Neutrophil (primary cell): ENCODE data around the gene ACYP2.
"Not testable (repeated sequence)": the region's sequence is repeated elsewhere in the genome, so short reads cannot be mapped to it uniquely, and the experiment has no call there.

Experiments
- H3K27ac ChIP-seq: fragments of 200-600 bp; sonication (generic); 2 replicates; pipeline ENCODE4 v1.5.1; 2016; ENCODE audit warnings: mild to moderate bottlenecking, moderate library complexity
- H3K27me3 ChIP-seq: fragments of 200-600 bp; sonication (generic); 2 replicates; pipeline ENCODE4 v1.6.0; 2016; ENCODE audit warnings: mild to moderate bottlenecking
- H3K36me3 ChIP-seq: fragments of 200-600 bp; sonication (generic); 2 replicates; pipeline ENCODE4 v1.5.1; 2017
- H3K4me1 ChIP-seq, 2 experiments: fragments of 200-600 bp in 1 of 2; sonication (generic) in 1 of 2; 1 replicate in 1 of 2; 2 replicates in 1 of 2; pipeline versions ENCODE4 v1.5.1 to v1.6.1; 2013 to 2016; ENCODE audit warnings: low read depth in 1 of 2, low read length in 1 of 2, mild to moderate bottlenecking in 1 of 2, moderate library complexity in 1 of 2; ENCODE audit not compliant: control insufficient read depth in 1 of 2, insufficient read depth in 1 of 2
- H3K4me3 ChIP-seq, 2 experiments: fragments of 200-600 bp in 1 of 2; sonication (generic) in 1 of 2; 1 replicate in 1 of 2; 2 replicates in 1 of 2; pipeline ENCODE4 v1.5.1; 2013 to 2016; ENCODE audit warnings: low read depth in 1 of 2, low read length in 1 of 2, mild to moderate bottlenecking in 1 of 2, moderate library complexity in 1 of 2
- H3K9me3 ChIP-seq: fragments of 200-600 bp; sonication (generic); 2 replicates; pipeline ENCODE4 v1.5.1; 2016
- TF ChIP-seq, protein P1 (sequence below): fragments of 200-600 bp; sonication (generic); IDR thresholded peaks from 2 replicates; pipeline ENCODE4 v1.5.1; 2016; ENCODE audit warnings: antibody characterized with exemption

Gene ACYP2

DNA sequence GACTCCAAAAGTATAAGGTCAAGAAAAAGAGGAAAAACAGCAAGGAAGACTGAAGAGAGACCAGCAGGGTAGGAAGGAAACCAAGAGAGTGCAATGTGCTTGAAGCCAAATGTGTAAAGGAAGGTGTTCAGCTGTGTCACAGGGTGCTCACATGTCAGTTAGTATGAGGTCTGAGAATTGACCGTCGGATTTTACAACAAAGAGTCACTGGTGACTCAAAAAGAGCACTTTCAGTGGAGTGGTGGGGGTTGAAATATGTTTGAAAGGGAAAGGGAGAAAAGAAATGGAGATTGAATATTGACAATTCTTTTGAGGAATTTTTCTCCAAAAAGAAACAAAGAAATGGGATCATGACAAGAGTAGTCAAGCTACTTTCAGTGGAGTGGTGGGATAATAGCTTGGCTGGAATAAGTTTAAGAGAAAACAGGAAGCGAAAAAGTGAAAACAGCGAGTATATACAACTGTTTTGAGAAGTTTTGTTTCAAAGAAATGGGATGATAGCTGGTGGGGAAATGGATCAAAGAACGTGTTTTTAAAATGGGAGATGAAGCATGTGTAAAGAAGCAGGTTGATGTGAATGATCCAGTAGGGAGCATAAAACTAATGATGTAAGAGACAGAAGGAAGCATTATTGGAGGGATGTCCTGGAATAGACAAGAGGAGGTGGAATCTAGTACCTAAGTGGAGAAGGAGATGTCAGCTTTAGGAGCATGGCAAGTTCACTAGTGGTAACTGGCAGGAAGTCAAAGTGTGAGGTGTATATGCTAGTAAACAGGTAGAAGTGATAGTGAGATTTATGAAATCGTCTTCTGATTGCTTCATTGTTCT, 144.2 kb downstream of the ACYP2 start:
- TF ChIP-seq, protein P1, sequence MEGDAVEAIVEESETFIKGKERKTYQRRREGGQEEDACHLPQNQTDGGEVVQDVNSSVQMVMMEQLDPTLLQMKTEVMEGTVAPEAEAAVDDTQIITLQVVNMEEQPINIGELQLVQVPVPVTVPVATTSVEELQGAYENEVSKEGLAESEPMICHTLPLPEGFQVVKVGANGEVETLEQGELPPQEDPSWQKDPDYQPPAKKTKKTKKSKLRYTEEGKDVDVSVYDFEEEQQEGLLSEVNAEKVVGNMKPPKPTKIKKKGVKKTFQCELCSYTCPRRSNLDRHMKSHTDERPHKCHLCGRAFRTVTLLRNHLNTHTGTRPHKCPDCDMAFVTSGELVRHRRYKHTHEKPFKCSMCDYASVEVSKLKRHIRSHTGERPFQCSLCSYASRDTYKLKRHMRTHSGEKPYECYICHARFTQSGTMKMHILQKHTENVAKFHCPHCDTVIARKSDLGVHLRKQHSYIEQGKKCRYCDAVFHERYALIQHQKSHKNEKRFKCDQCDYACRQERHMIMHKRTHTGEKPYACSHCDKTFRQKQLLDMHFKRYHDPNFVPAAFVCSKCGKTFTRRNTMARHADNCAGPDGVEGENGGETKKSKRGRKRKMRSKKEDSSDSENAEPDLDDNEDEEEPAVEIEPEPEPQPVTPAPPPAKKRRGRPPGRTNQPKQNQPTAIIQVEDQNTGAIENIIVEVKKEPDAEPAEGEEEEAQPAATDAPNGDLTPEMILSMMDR = no peak
- H3K27me3 ChIP-seq = no peaks in the 10 kb centered on the region
- no peak overlapping the region for H3K27ac ChIP-seq
- H3K36me3 ChIP-seq = no peaks in the 10 kb centered on the region
- no peaks in the 10 kb centered on the region for H3K4me1 ChIP-seq
- H3K9me3 ChIP-seq = no peaks in the 10 kb centered on the region
- no peak overlapping the region for H3K4me3 ChIP-seq

DNA sequence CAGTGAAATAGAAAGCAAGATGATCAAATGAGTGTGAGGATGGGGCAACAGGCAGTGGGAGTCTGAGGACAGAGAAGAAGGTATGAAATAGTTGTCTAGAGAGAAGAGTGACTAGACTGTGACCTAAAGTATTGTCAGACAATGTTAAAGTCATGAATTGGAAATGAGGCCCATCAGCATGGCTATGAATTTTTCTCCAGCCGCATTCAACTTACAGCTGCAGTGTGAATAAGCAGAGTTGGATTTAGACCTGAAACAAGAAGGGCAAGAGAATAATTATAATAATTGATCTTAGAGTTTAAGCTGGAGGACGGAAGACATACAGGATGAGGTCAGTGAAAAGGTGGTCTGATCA, 144.8 kb downstream of the ACYP2 start:
- Histone ChIP-seq H3K36me3 (no peaks in the 10 kb centered on the region), H3K9me3 (no peaks in the 10 kb centered on the region), H3K27ac (no peak overlapping the region), H3K4me3 (no peak overlapping the region), H3K4me1 (no peaks in the 10 kb centered on the region), H3K27me3 (no peaks in the 10 kb centered on the region)
- TF ChIP-seq, protein P1 = no peak

DNA sequence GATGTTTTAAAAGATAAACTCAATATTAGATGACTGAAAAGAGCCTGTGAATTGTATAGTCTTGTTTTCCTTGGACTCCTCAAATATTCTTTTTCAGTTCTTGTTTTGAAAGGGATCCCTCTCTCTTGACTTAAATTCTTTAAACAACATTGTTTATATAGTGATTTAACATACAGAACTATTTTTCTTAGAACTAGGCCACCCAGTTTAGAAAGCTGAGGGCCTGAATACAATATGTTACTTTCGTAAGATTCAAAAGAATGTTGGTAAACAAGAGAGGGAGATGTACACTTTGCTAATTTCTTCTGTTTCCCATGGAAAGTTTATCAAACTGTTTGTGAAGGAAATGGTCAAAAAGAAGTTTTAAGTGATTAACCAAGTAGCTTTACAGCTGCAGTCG, 146.1 kb downstream of the ACYP2 start:
- no peaks in the 10 kb centered on the region for H3K4me1 ChIP-seq
- H3K27me3 ChIP-seq = no peaks in the 10 kb centered on the region
- TF ChIP-seq, protein P1 = no peak
- no peak overlapping the region for H3K27ac ChIP-seq
- H3K36me3 ChIP-seq = no peaks in the 10 kb centered on the region
- H3K9me3 ChIP-seq = no peaks in the 10 kb centered on the region
- H3K4me3 ChIP-seq = no peak overlapping the region

DNA sequence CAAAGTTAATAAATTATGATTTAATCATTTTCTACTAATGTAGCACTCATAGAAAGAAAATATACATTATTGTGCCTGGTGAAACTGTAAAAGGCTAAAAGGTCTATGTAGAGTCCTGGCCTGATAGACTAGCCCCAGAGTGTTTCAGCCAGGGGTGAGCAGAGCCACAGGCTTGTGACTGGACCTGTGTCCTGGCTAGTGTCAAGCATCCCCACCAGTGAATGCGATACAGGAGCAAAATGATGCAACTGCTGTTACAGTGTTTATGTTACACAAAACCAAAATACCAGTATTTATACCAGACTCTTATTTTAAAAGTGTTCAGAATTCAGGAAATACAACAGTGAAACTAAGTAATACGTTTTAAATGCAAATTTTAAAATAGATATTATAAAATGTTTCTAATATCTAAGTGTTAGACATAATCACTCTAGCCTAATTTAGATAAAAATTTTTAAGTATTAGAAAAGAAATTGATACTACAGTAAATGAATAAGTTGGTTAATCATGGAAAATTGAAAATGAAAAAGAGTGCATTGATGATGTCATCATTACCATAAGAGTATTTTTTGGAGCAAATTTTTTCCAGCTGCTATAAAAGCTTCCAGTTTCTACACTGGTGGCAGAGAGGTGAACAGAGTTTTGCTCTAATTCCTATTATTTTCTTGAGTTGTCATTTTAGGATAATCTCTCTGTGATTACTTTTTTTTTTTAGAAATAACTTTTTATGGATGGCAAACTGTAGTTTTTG, 146.8 kb downstream of the ACYP2 start:
- TF ChIP-seq, protein P1 = no peak
- H3K4me3 ChIP-seq = no peak overlapping the region
- no peak overlapping the region for H3K27ac ChIP-seq
- no peaks in the 10 kb centered on the region for H3K27me3 ChIP-seq
- H3K9me3 ChIP-seq = no peaks in the 10 kb centered on the region
- no peaks in the 10 kb centered on the region for H3K4me1 ChIP-seq
- no peaks in the 10 kb centered on the region for H3K36me3 ChIP-seq

DNA sequence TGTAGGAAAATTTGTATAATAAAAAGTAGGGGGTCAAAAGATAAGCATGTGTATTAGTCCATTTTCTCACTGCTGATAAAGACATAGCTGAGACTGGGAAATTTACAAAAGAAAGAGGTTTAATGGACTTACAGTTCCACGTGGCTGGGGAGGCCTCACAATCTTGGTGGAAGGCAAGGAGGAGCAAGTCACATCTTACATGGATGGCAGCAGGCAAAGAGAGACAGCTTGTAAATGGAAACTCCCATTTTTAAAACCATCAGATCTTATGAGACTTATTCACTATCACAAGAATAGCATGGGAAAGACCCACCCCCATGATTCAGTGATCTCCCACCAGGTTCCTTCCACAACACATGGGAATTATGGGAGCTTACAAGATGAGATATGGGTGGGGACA, 149.7 kb downstream of the ACYP2 start:
- not testable (repeated sequence) for H3K4me1 ChIP-seq, H3K27ac ChIP-seq, H3K9me3 ChIP-seq, H3K27me3 ChIP-seq, H3K4me3 ChIP-seq, H3K36me3 ChIP-seq

DNA sequence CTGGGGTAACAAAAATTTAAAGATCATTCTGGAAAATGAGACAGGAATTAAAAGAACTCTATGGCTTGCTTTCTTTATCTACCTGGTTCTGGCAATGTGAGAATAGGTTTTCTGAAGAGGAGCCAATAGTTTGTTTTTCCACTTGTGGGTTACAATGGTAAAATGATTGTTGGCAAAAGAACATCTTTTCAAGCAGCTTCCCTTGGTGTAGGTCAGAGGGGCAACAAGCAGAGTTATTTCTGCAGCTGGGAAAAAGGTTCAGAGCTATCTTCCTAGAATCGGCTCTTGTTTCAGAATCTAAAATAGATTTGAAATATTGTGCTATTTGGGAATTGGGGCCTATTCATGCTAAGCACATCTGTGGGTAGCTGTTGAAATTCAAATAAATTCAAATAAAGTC, 152.2 kb downstream of the ACYP2 start:
- Histone ChIP-seq H3K4me1 (no peaks in the 10 kb centered on the region), H3K27me3 (no peaks in the 10 kb centered on the region), H3K9me3 (no peaks in the 10 kb centered on the region), H3K27ac (no peak overlapping the region), H3K4me3 (no peak overlapping the region), H3K36me3 (no peaks in the 10 kb centered on the region)
- TF ChIP-seq, protein P1 = no peak
